Measurements from ENCODE around the gene LIMS2. TPM values are rescaled to one million over a fixed set of nuclear protein-coding genes. Genes with fewer than 3 reads are reported as not detected.

The LIMS2 gene
- total RNA-seq, 2 donors from 2014 or later: 6.6 to 37.2 TPM

DNA sequence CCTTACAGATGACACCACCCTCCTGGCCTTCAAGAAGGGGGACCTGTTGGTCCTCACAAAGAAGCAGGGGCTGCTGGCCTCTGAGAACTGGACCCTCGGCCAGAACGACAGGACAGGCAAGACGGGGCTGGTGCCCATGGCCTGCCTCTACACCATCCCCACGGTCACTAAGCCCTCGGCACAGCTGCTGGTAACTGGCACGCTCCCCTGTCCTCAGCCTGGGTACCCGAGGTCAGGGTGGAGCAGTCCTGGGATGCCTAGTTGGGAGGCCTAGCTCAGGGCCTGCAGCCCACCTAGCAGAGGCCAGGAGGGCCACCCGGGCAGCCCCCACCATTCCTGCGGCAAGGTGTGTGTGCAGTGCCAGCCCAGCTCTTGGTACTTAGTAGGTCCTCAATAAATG lies 45.7 kb downstream of the LIMS2 start:
- TF ChIP-seq, protein P1, sequence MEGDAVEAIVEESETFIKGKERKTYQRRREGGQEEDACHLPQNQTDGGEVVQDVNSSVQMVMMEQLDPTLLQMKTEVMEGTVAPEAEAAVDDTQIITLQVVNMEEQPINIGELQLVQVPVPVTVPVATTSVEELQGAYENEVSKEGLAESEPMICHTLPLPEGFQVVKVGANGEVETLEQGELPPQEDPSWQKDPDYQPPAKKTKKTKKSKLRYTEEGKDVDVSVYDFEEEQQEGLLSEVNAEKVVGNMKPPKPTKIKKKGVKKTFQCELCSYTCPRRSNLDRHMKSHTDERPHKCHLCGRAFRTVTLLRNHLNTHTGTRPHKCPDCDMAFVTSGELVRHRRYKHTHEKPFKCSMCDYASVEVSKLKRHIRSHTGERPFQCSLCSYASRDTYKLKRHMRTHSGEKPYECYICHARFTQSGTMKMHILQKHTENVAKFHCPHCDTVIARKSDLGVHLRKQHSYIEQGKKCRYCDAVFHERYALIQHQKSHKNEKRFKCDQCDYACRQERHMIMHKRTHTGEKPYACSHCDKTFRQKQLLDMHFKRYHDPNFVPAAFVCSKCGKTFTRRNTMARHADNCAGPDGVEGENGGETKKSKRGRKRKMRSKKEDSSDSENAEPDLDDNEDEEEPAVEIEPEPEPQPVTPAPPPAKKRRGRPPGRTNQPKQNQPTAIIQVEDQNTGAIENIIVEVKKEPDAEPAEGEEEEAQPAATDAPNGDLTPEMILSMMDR (IDR thresholded peaks at IDR 0.05): no peak
- DNase-seq: no peak
- H3K4me1 ChIP-seq: no peaks in the 10 kb centered on the region
- intact Hi-C loops (cut with DNase I): no loop called here
- no peak overlapping the region for H3K4me3 ChIP-seq
- no peaks in the 10 kb centered on the region for H3K9me3 ChIP-seq
- H3K36me3 ChIP-seq: no peaks in the 10 kb centered on the region
- H3K27ac ChIP-seq: no peak overlapping the region
- H3K9ac ChIP-seq (ENCODE audit: low read depth in 2 of 2, low read length in 2 of 2): no peak overlapping the region
- H3K27me3 ChIP-seq: no peaks in the 10 kb centered on the region

DNA sequence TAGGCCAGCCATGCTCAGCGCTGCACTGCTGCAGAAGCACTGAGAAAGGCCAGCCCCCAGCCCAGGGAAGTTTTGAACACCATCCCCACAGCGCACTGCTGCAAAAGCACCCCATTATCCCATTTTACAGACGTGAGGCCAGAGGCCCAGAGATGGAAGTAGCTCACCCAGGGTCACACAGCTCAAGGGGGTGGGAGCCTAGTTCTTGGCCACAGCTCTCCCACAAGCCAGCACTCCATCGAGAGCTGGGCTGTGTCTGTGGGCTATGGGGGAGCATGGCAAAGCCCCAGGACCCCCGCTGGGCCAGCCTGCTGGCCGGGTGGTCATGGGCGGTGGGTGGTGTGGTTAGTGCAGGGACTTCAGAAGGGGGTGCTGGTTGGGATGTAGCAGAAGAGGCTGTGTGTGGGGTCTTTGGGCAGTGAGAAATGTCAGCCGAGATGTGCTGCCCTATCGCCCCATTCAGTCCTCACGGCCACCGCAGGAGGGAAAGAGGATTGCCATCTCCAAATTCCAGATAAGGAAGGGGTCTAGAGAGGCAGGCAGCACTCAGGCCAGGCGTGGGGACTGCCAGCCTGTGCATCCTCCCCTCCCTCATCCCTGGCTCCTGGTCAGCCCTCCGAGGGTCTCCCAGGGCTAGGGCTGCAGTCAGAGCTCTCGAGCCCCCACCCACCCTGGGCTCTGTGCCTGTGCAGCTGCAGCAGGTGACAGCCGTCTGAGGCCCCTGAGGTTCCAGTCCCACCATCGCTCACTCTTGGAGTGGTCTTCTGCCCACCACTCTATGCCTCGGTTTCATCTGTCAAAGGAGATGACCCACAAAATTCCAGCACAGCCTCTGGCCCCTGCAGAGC lies 46.3 kb downstream of the LIMS2 start:
- H3K9ac ChIP-seq (ENCODE audit: low read depth in 2 of 2, low read length in 2 of 2): no peak overlapping the region
- no peak for DNase-seq
- H3K4me1 ChIP-seq: no peaks in the 10 kb centered on the region
- H3K36me3 ChIP-seq: no peaks in the 10 kb centered on the region
- intact Hi-C loops (cut with DNase I): no loop called here
- no peak overlapping the region for H3K4me3 ChIP-seq
- H3K9me3 ChIP-seq: no peaks in the 10 kb centered on the region
- H3K27ac ChIP-seq: no peak overlapping the region
- TF ChIP-seq, protein P1 (IDR thresholded peaks at IDR 0.05): no peak
- no peaks in the 10 kb centered on the region for H3K27me3 ChIP-seq

DNA sequence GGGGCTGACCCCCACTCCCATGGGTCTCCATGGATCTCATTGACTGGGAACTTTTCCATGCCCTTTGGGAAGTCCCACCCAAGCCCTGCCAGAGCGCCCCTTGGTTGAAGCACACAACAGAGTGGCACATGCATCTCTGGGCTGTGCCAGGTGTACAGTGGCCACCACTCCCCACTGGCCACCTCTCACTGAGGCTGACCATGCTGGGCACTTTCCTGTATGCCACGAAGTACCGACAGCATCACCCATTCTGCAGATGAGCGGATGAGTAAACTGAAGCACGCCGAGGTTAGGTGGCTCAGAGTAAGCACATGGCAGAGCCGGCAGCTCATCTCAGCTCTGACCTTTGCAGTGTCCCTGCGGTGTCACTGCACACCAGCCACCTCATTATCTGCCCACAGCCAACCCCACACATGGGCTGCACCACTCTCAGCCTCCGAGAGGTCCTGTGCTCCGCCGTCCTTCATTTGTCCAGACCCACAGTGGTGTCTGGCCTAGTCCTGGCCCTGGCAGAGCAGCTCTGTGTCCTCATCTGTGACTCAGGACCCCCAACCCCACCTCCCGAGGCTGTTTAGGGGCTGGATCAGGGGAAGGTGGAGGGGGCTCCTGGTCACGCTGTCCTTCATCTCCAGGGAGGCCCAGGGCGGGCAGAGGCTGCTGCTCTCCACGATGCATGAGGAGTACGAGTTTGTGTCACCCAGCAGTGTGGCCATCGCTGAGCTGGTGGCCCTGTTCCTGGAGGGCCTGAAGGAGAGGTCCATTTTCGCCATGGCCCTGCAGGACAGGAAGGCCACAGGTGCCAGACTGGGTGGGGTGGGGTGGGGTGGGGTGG lies 47.4 kb downstream of the LIMS2 start:
- Histone ChIP-seq H3K4me3 (no peak overlapping the region), H3K9ac (ENCODE audit: low read depth in 2 of 2, low read length in 2 of 2) (no peak overlapping the region), H3K27ac (no peak overlapping the region), H3K9me3 (no peaks in the 10 kb centered on the region), H3K27me3 (no peaks in the 10 kb centered on the region), H3K4me1 (no peaks in the 10 kb centered on the region), H3K36me3 (no peaks in the 10 kb centered on the region)
- DNase-seq: no peak
- TF ChIP-seq, protein P1 (IDR thresholded peaks at IDR 0.05): no peak
- intact Hi-C loops (cut with DNase I): no loop called here

DNA sequence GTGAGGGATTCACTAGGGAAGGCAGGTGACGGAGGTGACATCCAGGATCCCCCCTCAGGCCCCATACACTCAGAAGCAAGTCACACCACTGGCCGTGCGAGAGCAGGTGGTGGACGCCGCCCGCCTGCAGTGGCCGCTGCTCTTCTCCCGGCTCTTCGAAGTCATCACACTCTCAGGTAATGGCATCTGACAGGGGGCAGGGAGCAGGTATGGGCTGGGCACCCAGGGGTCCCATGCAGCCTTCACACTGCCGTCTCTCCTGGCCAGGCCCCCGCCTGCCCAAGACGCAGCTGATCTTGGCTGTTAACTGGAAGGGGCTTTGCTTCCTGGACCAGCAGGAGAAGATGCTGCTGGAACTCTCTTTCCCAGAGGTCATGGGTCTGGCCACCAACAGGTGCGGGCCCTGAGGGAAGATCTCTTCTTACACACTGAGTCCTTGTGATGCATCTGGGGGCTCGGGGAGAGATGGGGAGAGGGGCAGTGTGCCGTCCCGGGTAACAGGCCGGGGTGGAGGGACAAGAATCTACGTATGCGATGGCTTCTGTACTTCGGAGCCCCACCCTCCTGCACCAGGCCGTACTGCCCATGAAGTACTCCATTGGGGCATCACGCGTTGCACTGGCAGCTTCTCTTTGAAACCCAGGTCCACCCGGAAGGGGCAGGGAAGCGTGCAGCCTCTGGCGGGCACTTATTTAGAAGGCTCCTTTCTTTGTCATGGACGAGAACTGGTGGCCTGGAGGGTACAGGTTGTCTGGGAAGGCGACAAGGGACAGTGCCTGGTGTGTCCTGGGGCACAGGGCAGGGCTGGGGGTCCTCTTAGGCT lies 48.2 kb downstream of the LIMS2 start:
- Histone ChIP-seq H3K36me3 (no peaks in the 10 kb centered on the region), H3K27me3 (no peaks in the 10 kb centered on the region), H3K27ac (no peak overlapping the region), H3K9ac (ENCODE audit: low read depth in 2 of 2, low read length in 2 of 2) (no peak overlapping the region), H3K9me3 (no peaks in the 10 kb centered on the region), H3K4me3 (no peak overlapping the region), H3K4me1 (no peaks in the 10 kb centered on the region)
- TF ChIP-seq, protein P1 (IDR thresholded peaks at IDR 0.05): no peak
- no peak for DNase-seq
- intact Hi-C loops (cut with DNase I): no loop called here

DNA sequence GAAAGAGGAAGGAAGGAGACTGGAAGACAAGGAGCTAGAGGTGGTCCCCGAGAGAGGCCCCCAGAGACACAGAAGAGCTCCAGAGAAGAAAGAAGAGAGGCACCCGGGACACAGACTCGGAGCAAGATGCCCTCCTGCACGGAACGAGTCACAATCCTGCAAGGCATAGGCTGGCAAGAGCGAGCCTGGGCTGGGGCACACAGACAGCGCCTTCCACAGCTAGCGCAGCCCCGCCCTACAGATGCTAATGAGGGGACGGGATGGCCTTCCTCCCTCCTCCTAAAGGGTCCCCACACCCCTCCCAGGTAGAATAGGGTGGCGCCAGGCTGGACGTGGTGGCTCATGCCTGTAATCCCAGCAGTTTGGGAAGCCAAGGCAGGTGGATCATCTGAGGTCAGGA lies 49.2 kb downstream of the LIMS2 start:
- H3K27ac ChIP-seq: no peak overlapping the region
- H3K9me3 ChIP-seq: no peaks in the 10 kb centered on the region
- intact Hi-C loops (cut with DNase I): no loop called here
- H3K4me3 ChIP-seq: no peak overlapping the region
- H3K4me1 ChIP-seq: no peaks in the 10 kb centered on the region
- no peak overlapping the region for H3K9ac ChIP-seq (ENCODE audit: low read depth in 2 of 2, low read length in 2 of 2)
- no peak for DNase-seq
- no peaks in the 10 kb centered on the region for H3K27me3 ChIP-seq
- no peaks in the 10 kb centered on the region for H3K36me3 ChIP-seq
- TF ChIP-seq, protein P1 (IDR thresholded peaks at IDR 0.05): no peak

Measured in colonic mucosa (tissue), 4 donors.